ENCODE data around the gene PACRG. TPM values are rescaled to one million over a fixed set of nuclear protein-coding genes. Genes with fewer than 3 reads are reported as not detected.

PACRG gene
- polyA plus RNA-seq, 1 donor from 2014 or later: 16.6 TPM

DNA sequence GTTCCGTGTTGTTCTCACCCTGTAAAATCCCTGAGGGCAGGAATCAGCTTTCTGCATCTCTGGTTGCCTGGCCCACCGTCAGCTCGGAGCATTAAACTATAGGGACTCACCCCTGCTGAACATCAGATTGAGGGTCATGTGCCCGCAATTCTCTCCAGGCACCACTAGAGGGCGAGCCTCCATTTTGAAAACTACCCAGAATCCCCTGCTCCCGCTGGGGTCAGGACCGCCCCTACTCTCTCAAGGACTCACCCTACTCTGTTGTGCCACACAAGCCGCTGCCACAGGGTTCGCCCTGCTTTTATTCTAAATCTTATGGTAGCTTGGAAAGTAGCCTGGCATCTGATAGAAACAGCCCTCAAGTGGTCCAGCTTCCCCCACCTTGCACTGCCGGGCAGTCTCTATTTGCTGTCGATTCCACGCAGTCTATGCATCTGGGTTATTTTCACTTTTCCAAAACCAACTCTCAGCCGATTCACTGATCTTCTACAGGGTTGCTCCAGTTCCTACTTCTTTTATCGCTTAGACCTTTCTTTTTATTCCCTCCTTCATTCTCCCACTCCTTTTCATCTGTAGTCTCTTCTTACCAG lies 442.6 kb downstream of the PACRG start:
- H3K36me3 ChIP-seq (ENCODE audit: insufficient read depth, low read length): no peaks in the 10 kb centered on the region
- no peak overlapping the region for H3K9ac ChIP-seq (ENCODE audit: low read length)
- H3K4me3 ChIP-seq (ENCODE audit: low read length): no peak overlapping the region
- TF ChIP-seq POLR2AphosphoS5 (IDR thresholded peaks at IDR 0.05): no peak
- TF ChIP-seq, protein P1, sequence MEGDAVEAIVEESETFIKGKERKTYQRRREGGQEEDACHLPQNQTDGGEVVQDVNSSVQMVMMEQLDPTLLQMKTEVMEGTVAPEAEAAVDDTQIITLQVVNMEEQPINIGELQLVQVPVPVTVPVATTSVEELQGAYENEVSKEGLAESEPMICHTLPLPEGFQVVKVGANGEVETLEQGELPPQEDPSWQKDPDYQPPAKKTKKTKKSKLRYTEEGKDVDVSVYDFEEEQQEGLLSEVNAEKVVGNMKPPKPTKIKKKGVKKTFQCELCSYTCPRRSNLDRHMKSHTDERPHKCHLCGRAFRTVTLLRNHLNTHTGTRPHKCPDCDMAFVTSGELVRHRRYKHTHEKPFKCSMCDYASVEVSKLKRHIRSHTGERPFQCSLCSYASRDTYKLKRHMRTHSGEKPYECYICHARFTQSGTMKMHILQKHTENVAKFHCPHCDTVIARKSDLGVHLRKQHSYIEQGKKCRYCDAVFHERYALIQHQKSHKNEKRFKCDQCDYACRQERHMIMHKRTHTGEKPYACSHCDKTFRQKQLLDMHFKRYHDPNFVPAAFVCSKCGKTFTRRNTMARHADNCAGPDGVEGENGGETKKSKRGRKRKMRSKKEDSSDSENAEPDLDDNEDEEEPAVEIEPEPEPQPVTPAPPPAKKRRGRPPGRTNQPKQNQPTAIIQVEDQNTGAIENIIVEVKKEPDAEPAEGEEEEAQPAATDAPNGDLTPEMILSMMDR (IDR thresholded peaks at IDR 0.05; ENCODE audit: poor library complexity, severe bottlenecking): peak; percentile 31
- no peaks in the 10 kb centered on the region for H3K9me2 ChIP-seq (ENCODE audit: insufficient read depth, low read length)
- no peaks in the 10 kb centered on the region for H4K20me1 ChIP-seq (ENCODE audit: insufficient read depth)
- H3F3A ChIP-seq (ENCODE audit: insufficient read depth, low read length, poor library complexity, severe bottlenecking): no peaks in the 10 kb centered on the region
- no peaks in the 10 kb centered on the region for H3K9me3 ChIP-seq (ENCODE audit: low read length)
- no peaks in the 10 kb centered on the region for H3K27me3 ChIP-seq (ENCODE audit: insufficient read depth, low read depth, low read length)
- no peak overlapping the region for H3K4me2 ChIP-seq (ENCODE audit: low read length)
- H3K79me2 ChIP-seq (replicated peaks; ENCODE audit: insufficient read depth, low read length): no peaks in the 10 kb centered on the region
- no peak overlapping the region for H3K27ac ChIP-seq (ENCODE audit: low read length)
- no peak overlapping the region for H2AFZ ChIP-seq (ENCODE audit: low read depth, low read length)

DNA sequence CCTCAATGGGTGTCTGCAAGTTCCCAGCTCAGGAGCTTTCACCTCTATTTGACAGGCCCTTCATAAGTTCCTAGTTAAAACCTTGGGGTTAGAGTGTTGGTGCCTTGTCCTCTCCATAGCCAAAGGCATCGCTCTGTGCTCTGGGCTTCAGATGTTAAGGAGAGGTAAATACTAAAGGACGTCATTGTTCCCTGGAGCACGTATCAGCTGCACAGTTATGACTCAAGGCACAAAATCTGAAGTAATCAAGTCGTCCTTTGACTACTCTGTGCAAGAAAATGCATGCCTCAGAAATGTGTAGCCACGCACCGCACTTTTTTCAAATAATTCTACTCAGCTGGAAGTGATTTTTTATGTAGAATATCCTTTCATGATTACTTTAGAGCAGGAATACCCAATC lies 446.0 kb downstream of the PACRG start:
- no peak overlapping the region for H3K9ac ChIP-seq (ENCODE audit: low read length)
- no peaks in the 10 kb centered on the region for H3K9me2 ChIP-seq (ENCODE audit: insufficient read depth, low read length)
- no peaks in the 10 kb centered on the region for H3K27me3 ChIP-seq (ENCODE audit: insufficient read depth, low read depth, low read length)
- no peaks in the 10 kb centered on the region for H4K20me1 ChIP-seq (ENCODE audit: insufficient read depth)
- no peak overlapping the region for H3K4me3 ChIP-seq (ENCODE audit: low read length)
- TF ChIP-seq RAD21 (conservative IDR thresholded peaks at IDR 0.05): no peak
- TF ChIP-seq, protein P1 (IDR thresholded peaks at IDR 0.05; ENCODE audit: poor library complexity, severe bottlenecking): no peak
- TF ChIP-seq EP300 (conservative IDR thresholded peaks at IDR 0.05; ENCODE audit: poor library complexity, severe bottlenecking): no peak
- no peak for TF ChIP-seq SMC3 (conservative IDR thresholded peaks at IDR 0.05; ENCODE audit: poor library complexity)
- no peak for TF ChIP-seq POLR2AphosphoS5 (IDR thresholded peaks at IDR 0.05)
- no peak for TF ChIP-seq MXI1 (conservative IDR thresholded peaks at IDR 0.05; ENCODE audit: poor library complexity, severe bottlenecking)
- TF ChIP-seq TAF1 (IDR thresholded peaks at IDR 0.05; ENCODE audit: low read depth): no peak
- TF ChIP-seq, protein P2, sequence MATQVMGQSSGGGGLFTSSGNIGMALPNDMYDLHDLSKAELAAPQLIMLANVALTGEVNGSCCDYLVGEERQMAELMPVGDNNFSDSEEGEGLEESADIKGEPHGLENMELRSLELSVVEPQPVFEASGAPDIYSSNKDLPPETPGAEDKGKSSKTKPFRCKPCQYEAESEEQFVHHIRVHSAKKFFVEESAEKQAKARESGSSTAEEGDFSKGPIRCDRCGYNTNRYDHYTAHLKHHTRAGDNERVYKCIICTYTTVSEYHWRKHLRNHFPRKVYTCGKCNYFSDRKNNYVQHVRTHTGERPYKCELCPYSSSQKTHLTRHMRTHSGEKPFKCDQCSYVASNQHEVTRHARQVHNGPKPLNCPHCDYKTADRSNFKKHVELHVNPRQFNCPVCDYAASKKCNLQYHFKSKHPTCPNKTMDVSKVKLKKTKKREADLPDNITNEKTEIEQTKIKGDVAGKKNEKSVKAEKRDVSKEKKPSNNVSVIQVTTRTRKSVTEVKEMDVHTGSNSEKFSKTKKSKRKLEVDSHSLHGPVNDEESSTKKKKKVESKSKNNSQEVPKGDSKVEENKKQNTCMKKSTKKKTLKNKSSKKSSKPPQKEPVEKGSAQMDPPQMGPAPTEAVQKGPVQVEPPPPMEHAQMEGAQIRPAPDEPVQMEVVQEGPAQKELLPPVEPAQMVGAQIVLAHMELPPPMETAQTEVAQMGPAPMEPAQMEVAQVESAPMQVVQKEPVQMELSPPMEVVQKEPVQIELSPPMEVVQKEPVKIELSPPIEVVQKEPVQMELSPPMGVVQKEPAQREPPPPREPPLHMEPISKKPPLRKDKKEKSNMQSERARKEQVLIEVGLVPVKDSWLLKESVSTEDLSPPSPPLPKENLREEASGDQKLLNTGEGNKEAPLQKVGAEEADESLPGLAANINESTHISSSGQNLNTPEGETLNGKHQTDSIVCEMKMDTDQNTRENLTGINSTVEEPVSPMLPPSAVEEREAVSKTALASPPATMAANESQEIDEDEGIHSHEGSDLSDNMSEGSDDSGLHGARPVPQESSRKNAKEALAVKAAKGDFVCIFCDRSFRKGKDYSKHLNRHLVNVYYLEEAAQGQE (IDR thresholded peaks at IDR 0.05; ENCODE audit: borderline replicate concordance): no peak
- no peak for TF ChIP-seq EZH2 (IDR thresholded peaks at IDR 0.05; ENCODE audit: borderline replicate concordance, insufficient read depth, low read length, poor library complexity, severe bottlenecking)
- no peaks in the 10 kb centered on the region for H3K9me3 ChIP-seq (ENCODE audit: low read length)
- no peak overlapping the region for H2AFZ ChIP-seq (ENCODE audit: low read depth, low read length)
- no peak overlapping the region for H3K27ac ChIP-seq (ENCODE audit: low read length)
- no peaks in the 10 kb centered on the region for H3K36me3 ChIP-seq (ENCODE audit: insufficient read depth, low read length)
- H3K79me2 ChIP-seq (replicated peaks; ENCODE audit: insufficient read depth, low read length): no peaks in the 10 kb centered on the region
- H3K4me2 ChIP-seq (ENCODE audit: low read length): no peak overlapping the region
- H3F3A ChIP-seq (ENCODE audit: insufficient read depth, low read length, poor library complexity, severe bottlenecking): no peaks in the 10 kb centered on the region

Measured in neural cell (in vitro differentiated cells).